Activated T-cell treated with anti-CD3 and anti-CD28 coated beads for 48 hours (primary cell): ENCODE results near the gene NR4A2.

Source experiments
- DNase-seq: peaks from one replicate; pipeline ENCODE4 v3.0.0-alpha.2; 2020; ENCODE audit warnings: low read depth

The NR4A2 gene

DNA sequence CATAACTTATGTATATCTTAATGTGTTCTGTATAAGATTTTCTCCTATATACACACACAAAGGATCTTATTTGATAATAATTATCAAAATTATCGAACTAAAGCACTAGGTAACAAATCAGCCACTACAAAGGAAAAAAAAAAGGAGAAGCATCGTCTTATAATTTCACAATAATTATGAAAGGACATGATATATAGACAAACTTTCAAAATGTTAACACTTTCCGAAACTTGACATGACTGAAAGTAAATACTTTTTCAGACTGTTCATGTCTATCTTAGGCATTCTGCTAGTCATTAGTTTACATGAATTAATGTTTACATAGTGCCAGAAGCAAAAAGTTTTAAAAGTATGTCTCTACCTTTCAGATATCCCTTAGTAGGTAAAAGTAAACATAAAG lies 7.3 kb upstream of the NR4A2 start:
- DNase-seq = no peak

GRCh38 chr2:156339110-156339847 lies 6.8 kb upstream of the NR4A2 start:
- no peak for DNase-seq

GRCh38 chr2:156338578-156338977 lies 6.1 kb upstream of the NR4A2 start:
- DNase-seq = no peak

GRCh38 chr2:156334496-156335478 lies 2.3 kb upstream of the NR4A2 start:
- DNase-seq = peak; percentile 79

GRCh38 chr2:156333951-156334495 lies 1.5 kb upstream of the NR4A2 start:
- DNase-seq = peak; percentile 68

DNA sequence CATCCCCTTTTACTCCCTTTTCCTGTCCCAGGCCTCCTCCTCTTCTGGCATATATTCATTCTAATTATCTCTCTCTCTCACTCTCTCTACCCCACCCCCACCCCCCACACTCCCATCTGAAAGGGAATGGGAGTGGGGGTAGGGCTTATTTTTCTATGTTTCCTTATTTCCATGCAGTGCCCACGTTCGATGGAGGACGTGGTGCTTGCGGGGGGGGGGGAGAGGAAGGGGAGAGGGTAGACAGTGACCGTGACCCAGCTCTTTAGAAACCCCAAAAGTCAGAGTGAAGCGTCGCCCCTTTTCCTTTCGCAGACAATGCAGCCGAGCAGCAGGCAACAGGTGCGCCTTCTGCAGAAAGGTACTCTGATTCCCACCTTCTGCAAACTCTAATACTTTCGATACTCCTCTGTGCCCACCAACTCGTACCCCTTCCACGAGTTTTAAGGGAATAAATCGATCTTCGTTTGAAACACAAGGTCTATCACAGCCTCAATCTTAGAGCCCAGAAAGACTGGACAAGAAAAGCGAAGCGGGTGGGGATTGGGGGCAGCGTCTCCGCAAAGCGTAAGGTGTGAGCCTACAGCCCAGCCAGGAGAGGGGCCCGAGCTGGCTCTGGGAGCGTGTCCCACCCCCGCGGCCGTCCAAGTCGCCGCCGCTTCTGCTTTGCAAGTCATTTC lies 891 bp upstream of the NR4A2 start:
- peak; percentile 56 for DNase-seq

- DNase-seq = no peak
These were observed 312 bp downstream of the NR4A2 start for GRCh38 chr2:156332284-156332533.

- no peak for DNase-seq
These were observed 793 bp downstream of the NR4A2 start for GRCh38 chr2:156331572-156332283.

GRCh38 chr2:156329927-156330726 lies 2.4 kb downstream of the NR4A2 start:
- DNase-seq = no peak

DNA sequence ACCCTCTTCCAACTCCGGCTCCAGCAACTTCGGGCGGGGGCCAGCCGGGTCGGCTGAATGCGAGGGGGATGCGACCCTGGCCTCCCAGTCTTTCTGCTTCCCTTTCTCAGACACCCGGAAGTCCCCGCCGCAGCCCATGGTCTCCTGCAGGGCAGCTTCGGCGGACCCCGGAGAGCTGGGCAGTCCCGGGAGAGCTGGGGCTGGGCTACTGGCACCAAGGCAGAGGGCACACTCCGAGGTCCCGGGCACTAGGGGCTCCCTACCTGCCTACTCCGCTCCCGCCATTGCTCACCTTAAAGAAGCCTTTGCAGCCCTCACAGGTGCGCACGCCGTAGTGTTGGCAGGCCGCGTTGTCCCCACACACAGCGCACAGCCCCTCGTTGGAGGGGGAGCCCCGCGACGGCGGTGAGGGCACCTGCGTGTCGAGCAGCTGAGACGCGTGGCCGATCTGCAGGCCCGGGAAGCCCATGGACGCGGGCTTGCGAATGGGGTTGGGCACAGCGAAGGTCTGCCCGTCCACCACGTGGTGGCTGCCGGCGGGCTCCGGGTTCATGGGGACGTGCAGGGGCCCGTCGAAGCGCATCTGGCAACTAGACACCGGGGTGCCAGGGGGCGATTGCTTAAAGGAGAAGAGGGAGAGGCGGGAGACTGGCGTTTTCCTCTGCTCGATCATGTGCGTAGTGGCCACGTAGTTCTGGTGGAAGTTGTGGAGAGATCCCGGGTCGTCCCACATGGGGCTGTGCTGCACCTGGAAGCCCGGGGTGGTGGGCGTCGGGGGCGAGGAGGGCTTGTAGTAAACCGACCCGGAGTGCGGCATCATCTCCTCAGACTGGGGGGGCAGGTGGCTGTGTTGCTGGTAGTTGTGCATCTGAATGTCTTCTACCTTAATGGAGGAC lies 3.2 kb downstream of the NR4A2 start:
- no peak for DNase-seq

- DNase-seq = no peak
These were observed 4.5 kb downstream of the NR4A2 start for GRCh38 chr2:156327835-156328695.

DNA sequence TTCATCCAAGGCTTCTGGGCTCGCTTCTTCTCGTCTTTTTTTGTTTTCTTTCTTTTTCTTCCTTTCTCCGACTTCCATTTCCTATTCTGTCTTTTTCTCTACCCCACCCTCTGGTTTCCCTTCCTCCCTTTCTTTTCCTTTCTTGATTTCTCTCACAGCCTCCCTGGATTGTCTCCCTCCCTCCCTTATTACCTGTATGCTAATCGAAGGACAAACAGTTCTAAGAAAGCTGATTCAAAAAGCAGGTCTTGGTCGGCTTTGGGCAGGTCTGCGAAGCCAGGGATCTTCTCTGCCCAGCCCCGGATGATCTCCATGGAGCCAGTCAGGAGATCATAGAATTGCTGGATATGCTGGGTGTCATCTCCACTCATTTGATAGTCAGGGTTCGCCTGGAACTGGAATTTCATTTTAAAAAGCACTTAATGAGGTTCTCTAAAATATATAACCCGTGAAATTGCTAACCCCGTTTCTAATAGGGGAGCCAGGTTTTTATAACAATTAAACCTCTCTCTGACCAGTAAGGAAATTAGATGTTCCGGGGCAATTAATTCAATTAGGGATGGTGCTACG lies 5.9 kb downstream of the NR4A2 start:
- DNase-seq = no peak

- DNase-seq = no peak
These were observed 6.6 kb downstream of the NR4A2 start for GRCh38 chr2:156325688-156326525.

- no peak for DNase-seq
These were observed 8.8 kb downstream of the NR4A2 start for GRCh38 chr2:156323754-156324153.

DNA sequence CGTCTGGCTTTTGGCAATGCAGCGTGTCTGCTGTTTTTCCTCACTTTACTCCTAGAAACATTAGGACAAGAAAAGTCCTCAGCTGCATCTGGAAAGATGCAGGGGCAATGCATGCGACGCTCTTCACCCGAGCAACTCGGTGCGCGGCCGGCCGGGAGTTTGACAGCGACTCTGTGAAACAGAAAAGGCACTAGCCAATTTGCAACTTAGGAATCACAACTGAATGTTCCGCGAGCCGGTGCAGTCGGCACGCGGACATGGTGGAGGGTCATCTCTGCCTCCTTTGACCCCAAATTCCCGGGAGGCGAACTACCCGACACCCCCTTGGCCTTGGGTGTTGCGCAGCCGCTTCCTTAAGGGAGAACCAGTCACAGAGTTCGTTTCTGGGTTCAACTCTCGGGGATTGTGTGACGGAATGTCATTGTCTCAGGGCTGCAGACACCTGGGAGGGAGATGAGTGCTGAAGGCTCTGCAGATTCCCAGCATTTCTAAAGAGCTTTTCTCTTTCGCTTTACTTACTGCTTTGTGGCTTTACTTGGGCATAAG lies 9.8 kb downstream of the NR4A2 start:
- DNase-seq = no peak

DNA sequence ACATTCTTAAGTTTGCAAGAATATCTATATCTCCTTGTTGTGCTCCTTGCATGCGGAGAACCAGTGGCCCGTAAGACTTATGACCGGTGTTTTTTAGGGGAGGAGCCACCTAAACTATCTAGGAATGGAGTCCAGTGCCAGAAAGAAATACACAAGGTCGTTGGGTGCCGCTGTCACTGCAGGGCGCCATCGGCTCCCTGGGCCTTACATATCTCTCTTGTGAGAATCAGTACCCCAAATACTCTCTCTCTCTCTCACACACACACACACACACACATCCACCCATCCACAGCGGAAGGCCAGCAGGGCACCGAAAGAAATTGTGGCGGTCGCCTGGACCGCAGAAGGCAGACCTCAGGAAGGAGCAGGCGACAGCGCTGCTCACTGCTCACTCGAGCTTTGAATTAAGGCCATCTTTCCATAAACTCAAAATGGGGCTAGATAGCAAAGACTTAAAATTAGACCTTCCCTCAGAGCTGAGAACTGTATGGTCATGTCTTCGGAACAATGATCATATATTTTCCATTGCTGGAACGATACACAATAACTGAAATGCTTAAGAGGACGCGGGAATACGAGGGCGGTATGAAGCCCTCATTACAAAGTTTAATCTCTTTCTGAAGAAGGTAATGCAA lies 10.4 kb downstream of the NR4A2 start:
- no peak for DNase-seq
